Endothelial cell of umbilical vein (primary cell): ENCODE data around the gene RTL10.
A peak's percentile ranks its signal among the peaks of the same experiment; 100 is the strongest.

ENCODE experiments used
- POLR2A ChIP-seq: IDR thresholded peaks from 2 replicates; pipeline ENCODE4 v1.6.1; 2012; ENCODE audit warnings: low read depth, mild to moderate bottlenecking, control low read depth, low read length
- POLR2AphosphoS5 ChIP-seq: IDR thresholded peaks from 2 replicates; pipeline ENCODE4 v1.6.1; 2012; ENCODE audit warnings: low read depth, mild to moderate bottlenecking, control low read depth, low read length, moderate library complexity; ENCODE audit not compliant: insufficient read depth
- TF ChIP-seq, protein P1 (sequence below), 2 donors: IDR thresholded peaks; 1 replicate in 1 of 2; 2 replicates in 1 of 2; pipeline ENCODE4 v1.5.1; 2011; ENCODE audit warnings: low read length in 2 of 2, mild to moderate bottlenecking in 2 of 2, moderate library complexity in 2 of 2, control low read depth in 1 of 2, inconsistent platforms in 1 of 2, low read depth in 1 of 2; ENCODE audit not compliant: insufficient read depth in 1 of 2; ENCODE audit errors: extremely low read depth in 1 of 2
- TF ChIP-seq, protein P2 (sequence below): IDR thresholded peaks from 2 replicates; pipeline ENCODE4 v1.6.1; 2011; ENCODE audit not compliant: insufficient read depth, insufficient read length

- TF ChIP-seq, protein P1, sequence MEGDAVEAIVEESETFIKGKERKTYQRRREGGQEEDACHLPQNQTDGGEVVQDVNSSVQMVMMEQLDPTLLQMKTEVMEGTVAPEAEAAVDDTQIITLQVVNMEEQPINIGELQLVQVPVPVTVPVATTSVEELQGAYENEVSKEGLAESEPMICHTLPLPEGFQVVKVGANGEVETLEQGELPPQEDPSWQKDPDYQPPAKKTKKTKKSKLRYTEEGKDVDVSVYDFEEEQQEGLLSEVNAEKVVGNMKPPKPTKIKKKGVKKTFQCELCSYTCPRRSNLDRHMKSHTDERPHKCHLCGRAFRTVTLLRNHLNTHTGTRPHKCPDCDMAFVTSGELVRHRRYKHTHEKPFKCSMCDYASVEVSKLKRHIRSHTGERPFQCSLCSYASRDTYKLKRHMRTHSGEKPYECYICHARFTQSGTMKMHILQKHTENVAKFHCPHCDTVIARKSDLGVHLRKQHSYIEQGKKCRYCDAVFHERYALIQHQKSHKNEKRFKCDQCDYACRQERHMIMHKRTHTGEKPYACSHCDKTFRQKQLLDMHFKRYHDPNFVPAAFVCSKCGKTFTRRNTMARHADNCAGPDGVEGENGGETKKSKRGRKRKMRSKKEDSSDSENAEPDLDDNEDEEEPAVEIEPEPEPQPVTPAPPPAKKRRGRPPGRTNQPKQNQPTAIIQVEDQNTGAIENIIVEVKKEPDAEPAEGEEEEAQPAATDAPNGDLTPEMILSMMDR (IDR thresholded peaks at IDR 0.05; ENCODE audit: extremely low read depth in 1 of 2, insufficient read depth in 1 of 2, low read depth in 1 of 2, low read length in 2 of 2) = no peak
- peak; percentile 61 for TF ChIP-seq POLR2A
- peak; percentile 25 for TF ChIP-seq POLR2AphosphoS5
- TF ChIP-seq, protein P2, sequence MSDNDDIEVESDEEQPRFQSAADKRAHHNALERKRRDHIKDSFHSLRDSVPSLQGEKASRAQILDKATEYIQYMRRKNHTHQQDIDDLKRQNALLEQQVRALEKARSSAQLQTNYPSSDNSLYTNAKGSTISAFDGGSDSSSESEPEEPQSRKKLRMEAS = no peak
These were observed 1.1 kb upstream of the RTL10 start for GRCh38 chr22:19855504-19856409.
